Right lobe of liver (tissue), 4 donors: ENCODE data around the gene TECPR2.

Source experiments
- POLR2A ChIP-seq: fragments of 450-650 bp; IDR thresholded peaks from one replicate; pipeline ENCODE4 v1.6.1; 2017; ENCODE audit warnings: antibody characterized with exemption, mild to moderate bottlenecking
- TF ChIP-seq, protein P1 (sequence below), 4 donors: fragments of 200-600 bp in 3 of 4; fragments of 450-650 bp in 1 of 4; IDR thresholded peaks; one replicate each; pipeline versions ENCODE4 v1.5.1 to v1.8.0; 2016 to 2022; ENCODE audit warnings: antibody characterized with exemption in 4 of 4, mild to moderate bottlenecking in 2 of 4
- donor health status: DM: no; HTN: no; CAD: no.
- donor health status: DM: no; HTN: no; CAD: no.
- donor health status: DM: no; HTN: yes; CAD: no.

DNA sequence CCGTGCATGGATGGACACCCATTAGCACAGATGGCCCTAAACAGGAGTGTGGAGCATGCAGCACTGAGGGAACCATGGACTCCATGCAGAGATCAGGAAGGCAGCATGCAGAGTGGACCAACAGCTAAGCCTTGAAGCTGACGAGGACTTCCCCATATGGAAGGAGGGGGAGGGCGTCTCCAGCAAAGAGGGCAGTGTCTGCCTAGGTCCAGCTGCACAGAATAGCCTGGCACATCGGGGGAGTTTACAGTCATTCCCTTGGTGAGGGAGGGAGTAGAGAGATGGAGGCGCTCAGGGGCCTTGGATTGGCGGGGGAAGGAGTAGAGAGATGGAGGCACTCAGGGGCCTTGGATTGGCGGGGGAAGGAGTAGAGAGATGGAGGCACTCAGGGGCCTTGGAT is 82.3 kb downstream of the TECPR2 start:
- no peak for TF ChIP-seq POLR2A
- TF ChIP-seq, protein P1, sequence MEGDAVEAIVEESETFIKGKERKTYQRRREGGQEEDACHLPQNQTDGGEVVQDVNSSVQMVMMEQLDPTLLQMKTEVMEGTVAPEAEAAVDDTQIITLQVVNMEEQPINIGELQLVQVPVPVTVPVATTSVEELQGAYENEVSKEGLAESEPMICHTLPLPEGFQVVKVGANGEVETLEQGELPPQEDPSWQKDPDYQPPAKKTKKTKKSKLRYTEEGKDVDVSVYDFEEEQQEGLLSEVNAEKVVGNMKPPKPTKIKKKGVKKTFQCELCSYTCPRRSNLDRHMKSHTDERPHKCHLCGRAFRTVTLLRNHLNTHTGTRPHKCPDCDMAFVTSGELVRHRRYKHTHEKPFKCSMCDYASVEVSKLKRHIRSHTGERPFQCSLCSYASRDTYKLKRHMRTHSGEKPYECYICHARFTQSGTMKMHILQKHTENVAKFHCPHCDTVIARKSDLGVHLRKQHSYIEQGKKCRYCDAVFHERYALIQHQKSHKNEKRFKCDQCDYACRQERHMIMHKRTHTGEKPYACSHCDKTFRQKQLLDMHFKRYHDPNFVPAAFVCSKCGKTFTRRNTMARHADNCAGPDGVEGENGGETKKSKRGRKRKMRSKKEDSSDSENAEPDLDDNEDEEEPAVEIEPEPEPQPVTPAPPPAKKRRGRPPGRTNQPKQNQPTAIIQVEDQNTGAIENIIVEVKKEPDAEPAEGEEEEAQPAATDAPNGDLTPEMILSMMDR (IDR thresholded peaks at IDR 0.05), result no peak
